CD14-positive monocyte (primary cell): ENCODE data around the gene NUDT1. TPM values are rescaled to one million over a fixed set of nuclear protein-coding genes. Genes with fewer than 3 reads are reported as not detected.
A peak's percentile ranks its signal among the peaks of the same experiment; 100 is the strongest.

Source experiments
- DNase-seq, 3 donors: peaks; one replicate each; pipeline ENCODE4 v3.0.0-alpha.2; 2011 to 2022
- H2AFZ ChIP-seq: 2 replicates; pipeline ENCODE4 v1.6.0; 2012; ENCODE audit warnings: mild to moderate bottlenecking, low read depth, low read length, inconsistent platforms; ENCODE audit not compliant: insufficient read depth, poor library complexity, severe bottlenecking
- H3K27ac ChIP-seq, 2 donors: 1 replicate in 1 of 2; 2 replicates in 1 of 2; pipeline ENCODE4 v1.5.1; 2012 to 2013; ENCODE audit warnings: low read length in 2 of 2, control low read depth in 1 of 2, inconsistent platforms in 1 of 2, low read depth in 1 of 2, mild to moderate bottlenecking in 1 of 2
- H3K27me3 ChIP-seq, 2 donors: one replicate each; pipeline versions ENCODE4 v1.6.0 to v1.6.1; 2011 to 2013; ENCODE audit warnings: low read length in 2 of 2; ENCODE audit not compliant: control insufficient read depth in 2 of 2, insufficient read depth in 2 of 2
- H3K36me3 ChIP-seq, 2 donors: replicated peaks in 1 of 2; 1 replicate in 1 of 2; 2 replicates in 1 of 2; pipeline versions ENCODE4 v1.5.1 to v1.6.1; 2012 to 2013; ENCODE audit warnings: low read length in 2 of 2, control low read depth in 1 of 2, inconsistent platforms in 1 of 2, mild to moderate bottlenecking in 1 of 2; ENCODE audit not compliant: insufficient read depth in 2 of 2, control insufficient read depth in 1 of 2
- H3K4me1 ChIP-seq, 2 donors: 1 replicate in 1 of 2; 2 replicates in 1 of 2; pipeline versions ENCODE4 v1.5.1 to v1.6.1; 2012 to 2013; ENCODE audit warnings: low read length in 2 of 2, control low read depth in 1 of 2, inconsistent platforms in 1 of 2, mild to moderate bottlenecking in 1 of 2, moderate library complexity in 1 of 2; ENCODE audit not compliant: insufficient read depth in 2 of 2, control insufficient read depth in 1 of 2
- H3K4me2 ChIP-seq: replicated peaks from 2 replicates; pipeline ENCODE3; 2012; ENCODE audit warnings: low read length, moderate library complexity, mild to moderate bottlenecking; ENCODE audit not compliant: poor library complexity, severe bottlenecking; ENCODE audit errors: extremely low read depth
- H3K4me3 ChIP-seq, 3 experiments: fragments of 200-600 bp in 1 of 3; sonication (generic) in 1 of 3; replicated peaks in 1 of 3; 1 replicate in 2 of 3; 2 replicates in 1 of 3; pipeline ENCODE4 v1.5.1; 2011 to 2013; ENCODE audit warnings: low read length in 3 of 3, mild to moderate bottlenecking in 3 of 3, control low read depth in 2 of 3, low read depth in 2 of 3, inconsistent platforms in 1 of 3, moderate library complexity in 1 of 3
- H3K79me2 ChIP-seq: 2 replicates; pipeline ENCODE4 v1.6.0; 2012; ENCODE audit warnings: mild to moderate bottlenecking, control low read depth, inconsistent platforms, low read length, moderate library complexity; ENCODE audit not compliant: insufficient read depth
- H3K9ac ChIP-seq: 2 replicates; pipeline ENCODE4 v1.6.0; 2017; ENCODE audit warnings: low read length, mild to moderate bottlenecking; ENCODE audit not compliant: insufficient read depth, poor library complexity, severe bottlenecking
- H3K9me3 ChIP-seq, 2 donors: replicated peaks in 1 of 2; 1 replicate in 1 of 2; 2 replicates in 1 of 2; pipeline versions ENCODE4 v1.5.1 to v1.6.1; 2012 to 2013; ENCODE audit warnings: low read length in 2 of 2, control low read depth in 1 of 2; ENCODE audit not compliant: control insufficient read depth in 1 of 2, insufficient read depth in 1 of 2
- H4K20me1 ChIP-seq: 2 replicates; pipeline ENCODE4 v1.6.0; 2012; ENCODE audit warnings: mild to moderate bottlenecking, low read length, control low read depth, moderate library complexity; ENCODE audit not compliant: insufficient read depth
- H3K27ac Mint-ChIP-seq, 7 donors: one replicate each; pipeline ENCODE4 v1.8.0; 2020; ENCODE audit warnings: mild to moderate bottlenecking in 7 of 7, mixed read lengths in 7 of 7, moderate library complexity in 6 of 7, inconsistent platforms in 2 of 7
- H3K27me3 Mint-ChIP-seq, 3 donors: one replicate each; pipeline ENCODE4 v1.8.0; 2021 to 2022; ENCODE audit warnings: low read depth in 3 of 3, mild to moderate bottlenecking in 3 of 3, mixed read lengths in 3 of 3, moderate library complexity in 3 of 3, inconsistent platforms in 1 of 3
- H3K36me3 Mint-ChIP-seq, 2 donors: one replicate each; pipeline ENCODE4 v1.8.0; 2020; ENCODE audit warnings: mixed read lengths in 2 of 2, inconsistent platforms in 1 of 2, mild to moderate bottlenecking in 1 of 2
- H3K4me1 Mint-ChIP-seq: one replicate; pipeline ENCODE4 v1.8.0; 2020; ENCODE audit warnings: mild to moderate bottlenecking, mixed read lengths
- H3K4me3 Mint-ChIP-seq, 2 donors: one replicate each; pipeline ENCODE4 v1.8.0; 2020; ENCODE audit warnings: mild to moderate bottlenecking in 2 of 2, mixed read lengths in 2 of 2, moderate library complexity in 1 of 2
- H3K9me3 Mint-ChIP-seq, 7 donors: one replicate each; pipeline ENCODE4 v1.8.0; 2020 to 2022; ENCODE audit warnings: mixed read lengths in 7 of 7, mild to moderate bottlenecking in 6 of 7, moderate library complexity in 6 of 7, inconsistent platforms in 2 of 7
- WGBS: methylation state at CpG from one replicate; pipeline ENCODE4 v1.1.5; 2013; ENCODE audit warnings: missing lambda C conversion rate; ENCODE audit not compliant: insufficient coverage; 5-methylcytosine and 5-hydroxymethylcytosine counted together
- intact Hi-C, 2 donors: fragments of 100-400 bp; cut with micrococcal nuclease; formaldehyde crosslinking; loops; one replicate each; pipeline versions ENCODE4 v1.15.0 to v1.15.1; 2023
- polyA plus RNA-seq, 3 donors: library from polyadenylated mRNA; depleted of rRNA in 1 of 3; unstranded in 2 of 3; stranded (reverse) in 1 of 3; fragments of 300-500 nt in 2 of 3; fragments of >200 nt in 1 of 3; fragmentation: Illumina TruSeq in 2 of 3; gene quantifications; 1 replicate in 2 of 3; 2 replicates in 1 of 3; pipeline ENCODE4 v1.2.3, GENCODE V29; 2012 to 2021
- TF ChIP-seq, protein P1 (sequence below): fragments of 200-600 bp; IDR thresholded peaks from one replicate; pipeline ENCODE4 v1.8.0; 2022; ENCODE audit warnings: antibody characterized with exemption, mild to moderate bottlenecking

The NUDT1 gene
- polyA plus RNA-seq, 3 donors, result 19.6 to 42.6 (median 40.8) TPM

DNA sequence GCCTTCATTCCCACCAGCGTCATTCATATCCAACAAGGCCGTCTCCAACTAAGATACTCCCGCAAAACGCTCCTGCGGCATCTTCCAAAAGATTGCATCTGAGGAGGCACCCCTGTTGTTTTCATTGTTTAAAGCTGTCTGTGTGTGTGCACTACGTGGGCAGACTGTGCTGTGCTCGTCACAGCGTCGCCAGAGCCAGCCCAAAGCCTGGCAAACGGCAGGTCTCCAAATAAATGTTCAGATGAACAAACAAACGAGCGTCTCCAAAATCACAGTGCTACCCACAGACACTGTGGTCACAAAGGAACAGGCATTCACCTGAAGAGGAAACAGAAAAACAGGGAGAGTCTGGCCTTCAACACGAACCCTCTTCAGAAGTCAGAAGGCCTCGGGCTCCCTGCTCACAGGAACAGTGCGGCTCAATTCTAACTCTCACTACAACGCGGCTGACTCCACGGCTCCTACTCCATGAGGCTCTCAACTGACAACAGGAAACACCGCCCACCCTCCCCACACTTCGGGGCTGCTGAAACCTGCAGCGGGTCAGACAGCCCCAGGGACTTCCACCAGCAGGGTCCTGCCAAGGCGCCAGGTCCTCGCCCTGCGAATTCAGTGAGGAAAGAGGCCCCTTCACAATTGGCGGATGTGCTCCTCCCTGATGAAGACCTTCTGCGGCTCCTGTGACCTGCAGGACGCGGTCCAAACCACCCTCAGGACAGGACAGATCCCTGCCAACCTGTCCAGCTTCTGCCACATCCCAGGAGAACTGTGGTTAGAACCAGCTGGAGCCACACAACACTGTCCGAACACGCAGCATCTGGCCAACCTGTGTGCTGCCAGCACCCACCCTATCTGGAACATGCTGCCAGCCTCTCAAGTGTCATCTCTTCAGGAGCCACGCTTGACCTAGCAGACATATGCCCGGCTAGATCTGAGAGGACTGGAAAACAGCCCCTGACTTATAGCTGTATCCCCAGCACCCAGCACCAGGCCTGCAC, 45.3 kb upstream of the NUDT1 start:
- H3K27ac ChIP-seq, result no peak overlapping the region
- Mint-ChIP-seq H3K27ac (peak overlapping the region in 2 of 7 donors; percentile 11 to 59), H3K9me3 (peaks cover 11 to 27% (median 15%) of the 10 kb centered on the region in 7 donors), H3K36me3 (peaks cover 68 to 84% of the 10 kb centered on the region in 2 donors), H3K27me3 (peaks cover 0 to 1% (median 0%) of the 10 kb centered on the region in 3 donors), H3K4me3 (no peak overlapping the region), H3K4me1 (no peaks in the 10 kb centered on the region)
- H3K27me3 ChIP-seq, result no peaks in the 10 kb centered on the region
- TF ChIP-seq, protein P1, sequence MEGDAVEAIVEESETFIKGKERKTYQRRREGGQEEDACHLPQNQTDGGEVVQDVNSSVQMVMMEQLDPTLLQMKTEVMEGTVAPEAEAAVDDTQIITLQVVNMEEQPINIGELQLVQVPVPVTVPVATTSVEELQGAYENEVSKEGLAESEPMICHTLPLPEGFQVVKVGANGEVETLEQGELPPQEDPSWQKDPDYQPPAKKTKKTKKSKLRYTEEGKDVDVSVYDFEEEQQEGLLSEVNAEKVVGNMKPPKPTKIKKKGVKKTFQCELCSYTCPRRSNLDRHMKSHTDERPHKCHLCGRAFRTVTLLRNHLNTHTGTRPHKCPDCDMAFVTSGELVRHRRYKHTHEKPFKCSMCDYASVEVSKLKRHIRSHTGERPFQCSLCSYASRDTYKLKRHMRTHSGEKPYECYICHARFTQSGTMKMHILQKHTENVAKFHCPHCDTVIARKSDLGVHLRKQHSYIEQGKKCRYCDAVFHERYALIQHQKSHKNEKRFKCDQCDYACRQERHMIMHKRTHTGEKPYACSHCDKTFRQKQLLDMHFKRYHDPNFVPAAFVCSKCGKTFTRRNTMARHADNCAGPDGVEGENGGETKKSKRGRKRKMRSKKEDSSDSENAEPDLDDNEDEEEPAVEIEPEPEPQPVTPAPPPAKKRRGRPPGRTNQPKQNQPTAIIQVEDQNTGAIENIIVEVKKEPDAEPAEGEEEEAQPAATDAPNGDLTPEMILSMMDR, result no peak
- DNase-seq, result no peak
- no peaks in the 10 kb centered on the region for H3K4me1 ChIP-seq
- no peaks in the 10 kb centered on the region for H4K20me1 ChIP-seq
- H3K79me2 ChIP-seq, result no peaks in the 10 kb centered on the region
- no peak overlapping the region for H3K4me3 ChIP-seq
- intact Hi-C loops, result no loop called here
- H3K4me2 ChIP-seq, result no peak overlapping the region
- H3K36me3 ChIP-seq, result peaks cover 62 to 93% of the 10 kb centered on the region in 2 donors
- H2AFZ ChIP-seq, result no peak overlapping the region
- H3K9ac ChIP-seq, result no peak overlapping the region
- peaks cover 13 to 14% of the 10 kb centered on the region in 2 donors for H3K9me3 ChIP-seq
- WGBS, result over 99% methylated on average over 23 of the region's 32 CpGs

DNA sequence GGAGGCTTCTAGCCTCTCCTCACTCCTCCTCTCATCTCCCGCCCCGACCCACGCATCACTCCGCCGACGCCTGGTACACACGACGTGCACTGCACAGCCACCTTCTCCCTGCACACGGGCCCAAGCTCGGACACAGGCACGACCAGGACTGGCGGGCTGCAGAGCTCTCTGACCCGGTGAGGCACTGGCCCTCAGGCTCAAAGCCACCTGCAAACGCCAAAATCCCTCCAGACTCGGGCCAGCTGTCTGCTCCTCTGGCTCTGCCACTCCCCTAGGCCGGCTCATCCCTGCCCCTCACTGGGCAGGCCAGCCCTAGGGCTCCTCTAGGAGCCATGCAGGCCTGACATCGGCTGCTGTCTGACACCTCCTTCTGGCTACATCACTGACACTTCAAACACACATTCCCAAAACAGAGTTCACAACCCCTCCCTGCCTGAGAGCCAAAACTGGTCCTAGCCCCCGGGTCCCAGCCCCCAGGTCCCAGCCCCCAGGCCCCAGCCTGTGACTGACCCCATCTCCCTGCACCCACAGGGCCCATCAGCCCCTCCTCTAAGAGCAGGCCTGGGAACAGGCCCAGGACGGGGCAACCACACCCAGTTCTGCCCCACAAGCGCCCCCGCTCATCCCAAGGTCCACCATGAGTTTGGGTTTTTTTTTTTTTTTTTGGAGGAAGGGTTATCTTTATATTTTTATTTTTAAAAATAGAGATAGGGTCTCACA, 44.4 kb upstream of the NUDT1 start:
- no peak for DNase-seq
- Histone ChIP-seq H3K4me2 (no peak overlapping the region), H2AFZ (no peak overlapping the region), H4K20me1 (no peaks in the 10 kb centered on the region), H3K27ac (no peak overlapping the region), H3K9me3 (peaks cover 13 to 14% of the 10 kb centered on the region in 2 donors), H3K79me2 (no peaks in the 10 kb centered on the region), H3K4me3 (no peak overlapping the region), H3K4me1 (no peaks in the 10 kb centered on the region), H3K27me3 (no peaks in the 10 kb centered on the region), H3K9ac (no peak overlapping the region), H3K36me3 (peaks cover 62 to 96% of the 10 kb centered on the region in 2 donors)
- no peak overlapping the region for H3K4me3 Mint-ChIP-seq
- peaks cover 70 to 83% of the 10 kb centered on the region in 2 donors for H3K36me3 Mint-ChIP-seq
- WGBS, result 96% methylated on average over 18 of the region's 21 CpGs
- H3K27me3 Mint-ChIP-seq, result peaks cover 0 to 2% (median 1%) of the 10 kb centered on the region in 3 donors
- intact Hi-C loops, result no loop called here
- peaks cover 8 to 27% (median 15%) of the 10 kb centered on the region in 7 donors for H3K9me3 Mint-ChIP-seq
- H3K4me1 Mint-ChIP-seq, result no peaks in the 10 kb centered on the region
- H3K27ac Mint-ChIP-seq, result peak overlapping the region in 3 of 7 donors; percentile 6 to 57 (median 22)
- TF ChIP-seq, protein P1, result no peak
